HS-27A (cell line): ENCODE data around the gene GPRC6A.
A peak's percentile ranks its signal among the peaks of the same experiment; 100 is the strongest.
"Not testable (repeated sequence)": the region's sequence is repeated elsewhere in the genome, so short reads cannot be mapped to it uniquely, and the experiment has no call there.

Source experiments
- DNase-seq: peaks from one replicate; pipeline ENCODE4 v3.0.0-alpha.2; 2012; ENCODE audit warnings: low read depth, missing footprints

Gene GPRC6A

GRCh38 chr6:116828983-116829382 is at the start of gene GPRC6A:
TSS of gene GPRC6A (minus strand) at chr6:116829083. CDS start at chr6:116829013, 70 bp downstream.
- no peak for DNase-seq

GRCh38 chr6:116877743-116878142 is 48.9 kb upstream of the GPRC6A start:
- DNase-seq = no peak

- no peak for DNase-seq
Measured at GRCh38 chr6:116876635-116877611, 48.0 kb upstream of the GPRC6A start, which contains the start of gene RFX6. TSS of gene RFX6 (plus strand) at chr6:116877242. CDS start at chr6:116877276, 34 bp downstream.

- DNase-seq = no peak
Measured at GRCh38 chr6:116876107-116876506, 47.2 kb upstream of the GPRC6A start.

- no peak for DNase-seq
Measured at GRCh38 chr6:116872771-116873170, 43.9 kb upstream of the GPRC6A start.

- no peak for DNase-seq
Measured at GRCh38 chr6:116866281-116866871, 37.5 kb upstream of the GPRC6A start.

- DNase-seq = no peak
Measured at GRCh38 chr6:116859264-116859663, 30.4 kb upstream of the GPRC6A start.

GRCh38 chr6:116858060-116858459 is 29.2 kb upstream of the GPRC6A start:
- DNase-seq = no peak

GRCh38 chr6:116847227-116847626 is 18.3 kb upstream of the GPRC6A start:
- DNase-seq = no peak

- no peak for DNase-seq
Measured at GRCh38 chr6:116842459-116842858, 13.6 kb upstream of the GPRC6A start.

GRCh38 chr6:116840091-116840490 is 11.2 kb upstream of the GPRC6A start:
- no peak for DNase-seq

GRCh38 chr6:116836606-116837342 is 7.9 kb upstream of the GPRC6A start:
- DNase-seq = no peak

GRCh38 chr6:116834526-116834925 is 5.6 kb upstream of the GPRC6A start:
- not testable (repeated sequence) for DNase-seq

- no peak for DNase-seq
Measured at GRCh38 chr6:116827561-116828240, 1.2 kb downstream of the GPRC6A start.

GRCh38 chr6:116816336-116816735 is 12.5 kb downstream of the GPRC6A start:
- DNase-seq = not testable (repeated sequence)

- DNase-seq = no peak
Measured at GRCh38 chr6:116812051-116812650, 16.7 kb downstream of the GPRC6A start.

- DNase-seq = no peak
Measured at GRCh38 chr6:116801971-116802370, 26.9 kb downstream of the GPRC6A start.

GRCh38 chr6:116799945-116800344 is 28.9 kb downstream of the GPRC6A start:
- no peak for DNase-seq

- DNase-seq = no peak
Measured at GRCh38 chr6:116797585-116797984, 31.3 kb downstream of the GPRC6A start.

- DNase-seq = no peak
Measured at GRCh38 chr6:116793224-116793623, 35.7 kb downstream of the GPRC6A start.

- DNase-seq = peak; percentile 9
Measured at GRCh38 chr6:116783852-116784251, 45.0 kb downstream of the GPRC6A start.
